Measurements from ENCODE around the gene HSH2D. TPM values are rescaled to one million over a fixed set of nuclear protein-coding genes. Genes with fewer than 3 reads are reported as not detected.

HSH2D gene
- total RNA-seq, 2 experiments from 2014 or later, result 57.6 to 79.0 TPM

DNA sequence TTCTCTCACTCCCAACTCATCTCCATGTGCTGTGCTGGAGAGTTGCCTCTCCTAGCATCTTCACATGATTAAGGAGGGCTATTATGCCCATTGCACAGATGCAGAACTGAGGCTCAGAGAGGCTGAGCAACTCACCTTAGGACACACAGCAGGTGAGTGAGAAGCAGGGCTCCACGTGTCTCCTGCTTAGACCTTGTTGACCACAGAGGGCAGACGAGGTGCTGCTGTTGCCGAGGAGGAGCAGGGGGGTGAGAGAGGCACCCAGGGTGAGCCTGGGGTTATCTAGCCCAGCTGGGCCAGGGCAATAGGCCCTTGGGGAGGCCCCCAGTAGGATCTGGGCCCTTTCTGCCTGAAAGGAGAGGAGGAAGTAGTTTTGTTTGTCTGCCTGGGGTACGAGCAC, 2.4 kb upstream of the HSH2D start:
- H4K20me1 ChIP-seq (ENCODE audit: insufficient read depth, low read length), result no peaks in the 10 kb centered on the region
- intact Hi-C loops (cut with micrococcal nuclease; ENCODE audit: unreplicated experiment), result loop anchor here (2.0 kb wide), 1 partner anchor 42 kb away; no protein-coding TSS in a partner anchor
- CTCF ChIA-PET (ENCODE audit: unreplicated experiment), result no interaction called here

GRCh38 chr19:16142032-16142580, 1.4 kb upstream of the HSH2D start:
- Histone ChIP-seq H3K4me1 (ENCODE audit: insufficient read depth, low read length, poor library complexity, severe bottlenecking) (peaks cover 59% of the 10 kb centered on the region), H3K9me3 (ENCODE audit: low read length) (no peaks in the 10 kb centered on the region), H2AFZ (ENCODE audit: low read length) (no peak overlapping the region), H3K9me2 (ENCODE audit: insufficient read depth, low read length) (no peaks in the 10 kb centered on the region), H4K20me1 (ENCODE audit: insufficient read depth, low read length) (no peaks in the 10 kb centered on the region), H3K27ac (ENCODE audit: low read depth, low read length, poor library complexity, severe bottlenecking) (peak overlapping the region; percentile 81), H3K4me3 (ENCODE audit: low read depth, low read length, poor library complexity, severe bottlenecking) (no peak overlapping the region), H3K36me3 (ENCODE audit: insufficient read depth, low read length) (peaks cover 12% of the 10 kb centered on the region), H3K79me2 (ENCODE audit: insufficient read depth, low read depth, low read length) (peaks cover 34% of the 10 kb centered on the region), H3K4me2 (ENCODE audit: low read length) (no peak overlapping the region)
- DNase-seq (ENCODE audit: low spot score), result no peak
- ChIA-PET POLR2A (interaction anchor here (1.0 to 1.5 kb wide), 2 partner anchors 11 to 25 kb away, joined by 4 to 5 read pairs; no protein-coding TSS in a partner anchor), CTCF (ENCODE audit: unreplicated experiment) (no interaction called here)
- intact Hi-C loops (cut with micrococcal nuclease; ENCODE audit: unreplicated experiment), result no loop called here
- TF ChIP-seq EZH2phosphoT487 (IDR thresholded peaks at IDR 0.05; ENCODE audit: borderline replicate concordance, low read depth, low read length) (no peak), CTCF (conservative IDR thresholded peaks at IDR 0.05; ENCODE audit: low read length) (no peak)
- no TSS peak for BruUV-seq (replicated peaks)

More for the DNA sequence above, 2.4 kb upstream of the HSH2D start:
- Histone ChIP-seq H3K4me1 (ENCODE audit: insufficient read depth, low read length, poor library complexity, severe bottlenecking) (peaks cover 53% of the 10 kb centered on the region), H3K9me2 (ENCODE audit: insufficient read depth, low read length) (no peaks in the 10 kb centered on the region), H3K36me3 (ENCODE audit: insufficient read depth, low read length) (peaks cover 2% of the 10 kb centered on the region), H3K27ac (ENCODE audit: low read depth, low read length, poor library complexity, severe bottlenecking) (peak overlapping the region; percentile 49), H3K79me2 (ENCODE audit: insufficient read depth, low read depth, low read length) (peaks cover 23% of the 10 kb centered on the region), H3K9me3 (ENCODE audit: low read length) (no peaks in the 10 kb centered on the region), H2AFZ (ENCODE audit: low read length) (no peak overlapping the region; the same call in 1 of the 2 replicates), H3K4me3 (ENCODE audit: low read depth, low read length, poor library complexity, severe bottlenecking) (no peak overlapping the region), H3K4me2 (ENCODE audit: low read length) (peak overlapping the region; percentile 24)
- POLR2A ChIA-PET, result interaction anchor here (1.0 kb wide), 1 partner anchor 24 kb away, joined by 5 read pairs; no protein-coding TSS in a partner anchor
- BruUV-seq (replicated peaks), result no TSS peak
- peak; percentile 53 for TF ChIP-seq CTCF (conservative IDR thresholded peaks at IDR 0.05; ENCODE audit: low read length)
- no peak for TF ChIP-seq EZH2phosphoT487 (IDR thresholded peaks at IDR 0.05; ENCODE audit: borderline replicate concordance, low read depth, low read length)
- DNase-seq (ENCODE audit: low spot score), result peak; percentile 82

GRCh38 chr19:16144216-16144581, 714 bp downstream of the HSH2D start:
- BruUV-seq (replicated peaks), result no TSS peak
- H3K9me3 ChIP-seq (ENCODE audit: low read length), result no peaks in the 10 kb centered on the region
- TF ChIP-seq CTCF (conservative IDR thresholded peaks at IDR 0.05; ENCODE audit: low read length), result no peak
- no peak for TF ChIP-seq EZH2phosphoT487 (IDR thresholded peaks at IDR 0.05; ENCODE audit: borderline replicate concordance, low read depth, low read length)
- ChIA-PET POLR2A (interaction anchor here (0.6 to 2.5 kb wide), 11 partner anchors 8 to 726 kb away, joined by 3 to 16 read pairs (median 4); partner anchors contain the start of genes AKAP8L, FAM32A and TPM4), CTCF (ENCODE audit: unreplicated experiment) (no interaction called here)
- H3K4me3 ChIP-seq (ENCODE audit: low read depth, low read length, poor library complexity, severe bottlenecking), result peak overlapping the region; percentile 76
- intact Hi-C loops (cut with micrococcal nuclease; ENCODE audit: unreplicated experiment), result loop anchor here (2.0 kb wide), 1 partner anchor 33 kb away; the partner anchor contains the start of gene RAB8A
- peaks cover 75% of the 10 kb centered on the region for H3K4me1 ChIP-seq (ENCODE audit: insufficient read depth, low read length, poor library complexity, severe bottlenecking)
- H2AFZ ChIP-seq (ENCODE audit: low read length), result no peak overlapping the region; the same call in 1 of the 2 replicates
- H3K4me2 ChIP-seq (ENCODE audit: low read length), result peak overlapping the region; percentile 99
- peak overlapping the region; percentile 81 for H3K27ac ChIP-seq (ENCODE audit: low read depth, low read length, poor library complexity, severe bottlenecking)
- no peaks in the 10 kb centered on the region for H3K9me2 ChIP-seq (ENCODE audit: insufficient read depth, low read length)
- H3K79me2 ChIP-seq (ENCODE audit: insufficient read depth, low read depth, low read length), result peaks cover 52% of the 10 kb centered on the region
- no peak for DNase-seq (ENCODE audit: low spot score)
- peaks cover 28% of the 10 kb centered on the region for H3K36me3 ChIP-seq (ENCODE audit: insufficient read depth, low read length)
- H4K20me1 ChIP-seq (ENCODE audit: insufficient read depth, low read length), result no peaks in the 10 kb centered on the region

Measured in OCI-LY7 (cell line).